Pancreas (tissue), 10 donors: ENCODE results near the gene TSHZ2. TPM values are rescaled to one million over a fixed set of nuclear protein-coding genes. Genes with fewer than 3 reads are reported as not detected.

Experiments used
- ATAC-seq, 4 donors: fragments of 200-7000 bp; cut with Tn5 transposase; one replicate each; pipeline versions ENCODE4 v1.8.0 to v1.9.1; 2020; ENCODE audit warnings: mild to moderate bottlenecking in 4 of 4, moderate library complexity in 4 of 4
- DNase-seq, 6 donors: peaks; one replicate each; pipeline ENCODE4 v3.0.0-alpha.2; 2020
- FAIRE-seq: peaks from 2 replicates; lab custom pipeline; 2012; peaks lifted over from hg19 to GRCh38; lab: Jason Lieb, UNC
- H3K27ac ChIP-seq, 4 donors: fragments of 200-600 bp; sonication (generic); 1 replicate in 3 of 4; 2 replicates in 1 of 4; pipeline versions ENCODE4 v1.5.0 to v1.8.0; 2020
- H3K27me3 ChIP-seq, 4 donors: fragments of 200-600 bp; one replicate each; pipeline ENCODE4 v1.8.0; 2021
- H3K36me3 ChIP-seq, 3 donors: fragments of 200-600 bp; sonication (generic) in 1 of 3; one replicate each; pipeline versions ENCODE4 v1.5.0 to v1.8.0; 2020 to 2021
- H3K4me1 ChIP-seq, 3 donors: fragments of 200-600 bp; one replicate each; pipeline ENCODE4 v1.8.0; 2021
- H3K4me3 ChIP-seq, 4 donors: fragments of 200-600 bp; sonication (generic) in 2 of 4; one replicate each; pipeline versions ENCODE4 v1.5.0 to v1.8.0; 2020 to 2021
- H3K9me3 ChIP-seq, 4 donors: fragments of 200-600 bp; one replicate each; pipeline ENCODE4 v1.8.0; 2021
- WGBS, 2 donors: extraction: QIAGEN DNeasy Blood & Tissue Kit; methylation state at CpG; one replicate each; pipeline ENCODE4 v1.1.7; 2013; 5-methylcytosine and 5-hydroxymethylcytosine counted together
- intact Hi-C, 3 donors: fragments of 100-400 bp; cut with DNase I; formaldehyde crosslinking; loops; one replicate each; pipeline versions ENCODE4 v1.11.1 to v1.14.2; 2022
- polyA plus RNA-seq, 2 donors: library from polyadenylated mRNA; stranded (reverse); fragments of 200-250 nt; gene quantifications; one replicate each; pipeline ENCODE4 v1.2.3, GENCODE V29; 2013
- total RNA-seq, 6 donors: library from RNA; stranded (reverse); fragmentation: NEBNext Ultra II Directional in 4 of 6; extraction: Animal tissue kit (Norgen Biotek cat#: 25700) in 4 of 6; gene quantifications; one replicate each; pipeline versions ENCODE4 v1.2.1 to v1.2.4, GENCODE V29; 2021 to 2023
- TF ChIP-seq, protein P1 (sequence below), 4 donors: fragments of 200-600 bp; sonication (generic) in 3 of 4; IDR thresholded peaks; one replicate each; pipeline versions ENCODE4 v1.5.0 to v1.8.0; 2021; ENCODE audit warnings: antibody characterized with exemption in 4 of 4
- donor health status: healthy with polysubstance abuse.
- donor health status: DM: no; HTN: no; CAD: no; lungs with moderate emphysema.
- donor health status: DM: no; HTN: no; CAD: no.
- donor health status: control.
- donor health status: control.
- donor health status: Bipolar disorder and iron deficiency.
- donor health status: DM: yes; HTN: yes; CAD: no.
- donor health status: DM: no; HTN: no; CAD: no.
- donor health status: DM: no; HTN: no; CAD: no.
- donor health status: DM: yes; HTN: yes; CAD: no.

TSHZ2 gene
- total and polyA plus RNA-seq, 8 donors = 2.2 to 23.5 (median 4.5) TPM

DNA sequence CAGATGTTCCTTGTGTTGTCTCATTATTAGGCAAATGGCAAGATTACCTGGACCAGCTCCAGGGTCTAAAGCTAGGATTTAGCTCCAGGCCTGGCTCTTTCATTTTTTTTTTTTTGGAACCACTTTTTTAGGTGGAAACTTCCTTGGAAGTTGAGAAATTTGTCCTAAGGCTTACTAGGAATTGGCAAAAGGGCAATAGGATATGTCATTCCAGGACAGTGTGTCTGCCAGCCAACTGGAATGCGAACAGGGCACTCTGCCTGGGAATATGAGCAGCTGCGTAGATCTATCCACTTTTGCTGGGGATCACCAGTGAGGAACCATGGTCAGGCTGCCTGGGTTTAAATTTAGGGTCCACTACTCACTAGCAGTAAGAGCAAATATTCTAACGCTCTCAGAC is 304.0 kb downstream of the TSHZ2 start:
- peak; percentile 73 to 93 (median 84) for ATAC-seq
- 44 to 50% methylated on average over 3 of the region's 3 CpGs for WGBS, 2 donors

DNA sequence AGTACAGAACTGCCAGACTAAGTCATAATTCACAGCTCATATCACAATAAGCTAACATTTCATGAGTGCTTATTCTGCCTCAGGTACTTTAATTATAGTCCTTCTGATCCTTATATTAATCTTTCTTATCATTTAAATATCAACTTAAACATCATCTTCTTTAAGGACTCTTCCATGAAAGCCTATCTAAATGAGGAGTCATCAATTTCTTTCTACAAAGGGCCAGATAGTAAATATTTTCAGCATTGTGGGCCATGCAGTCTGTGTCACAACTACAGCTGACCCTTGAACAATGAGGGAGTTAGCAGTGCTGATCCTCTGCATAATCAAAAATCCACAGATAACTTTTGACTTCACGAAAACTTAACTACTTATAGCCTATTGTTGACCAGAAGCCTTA is 306.4 kb downstream of the TSHZ2 start:
- Histone ChIP-seq H3K27me3 (no peaks in the 10 kb centered on the region), H3K9me3 (no peaks in the 10 kb centered on the region), H3K36me3 (no peaks in the 10 kb centered on the region), H3K4me3 (no peak overlapping the region), H3K4me1 (no peaks in the 10 kb centered on the region), H3K27ac (no peak overlapping the region)
- FAIRE-seq = no peak
- 89 to 95% methylated on average over 1 of the region's 1 CpG for WGBS, 2 donors
- TF ChIP-seq, protein P1, sequence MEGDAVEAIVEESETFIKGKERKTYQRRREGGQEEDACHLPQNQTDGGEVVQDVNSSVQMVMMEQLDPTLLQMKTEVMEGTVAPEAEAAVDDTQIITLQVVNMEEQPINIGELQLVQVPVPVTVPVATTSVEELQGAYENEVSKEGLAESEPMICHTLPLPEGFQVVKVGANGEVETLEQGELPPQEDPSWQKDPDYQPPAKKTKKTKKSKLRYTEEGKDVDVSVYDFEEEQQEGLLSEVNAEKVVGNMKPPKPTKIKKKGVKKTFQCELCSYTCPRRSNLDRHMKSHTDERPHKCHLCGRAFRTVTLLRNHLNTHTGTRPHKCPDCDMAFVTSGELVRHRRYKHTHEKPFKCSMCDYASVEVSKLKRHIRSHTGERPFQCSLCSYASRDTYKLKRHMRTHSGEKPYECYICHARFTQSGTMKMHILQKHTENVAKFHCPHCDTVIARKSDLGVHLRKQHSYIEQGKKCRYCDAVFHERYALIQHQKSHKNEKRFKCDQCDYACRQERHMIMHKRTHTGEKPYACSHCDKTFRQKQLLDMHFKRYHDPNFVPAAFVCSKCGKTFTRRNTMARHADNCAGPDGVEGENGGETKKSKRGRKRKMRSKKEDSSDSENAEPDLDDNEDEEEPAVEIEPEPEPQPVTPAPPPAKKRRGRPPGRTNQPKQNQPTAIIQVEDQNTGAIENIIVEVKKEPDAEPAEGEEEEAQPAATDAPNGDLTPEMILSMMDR (IDR thresholded peaks at IDR 0.05) = no peak
- ATAC-seq = no peak
- no peak for DNase-seq
- intact Hi-C loops = no loop called here

More for the DNA sequence above, 304.0 kb downstream of the TSHZ2 start:
- DNase-seq (peak in 4 of 6 donors; percentile 40 to 66 (median 54)), FAIRE-seq (no peak)
- Histone ChIP-seq H3K36me3 (no peaks in the 10 kb centered on the region), H3K27me3 (no peaks in the 10 kb centered on the region), H3K9me3 (no peaks in the 10 kb centered on the region), H3K4me1 (no peaks in the 10 kb centered on the region), H3K4me3 (no peak overlapping the region), H3K27ac (no peak overlapping the region)
- TF ChIP-seq, protein P1 (IDR thresholded peaks at IDR 0.05) = no peak
- intact Hi-C loops = no loop called here

DNA sequence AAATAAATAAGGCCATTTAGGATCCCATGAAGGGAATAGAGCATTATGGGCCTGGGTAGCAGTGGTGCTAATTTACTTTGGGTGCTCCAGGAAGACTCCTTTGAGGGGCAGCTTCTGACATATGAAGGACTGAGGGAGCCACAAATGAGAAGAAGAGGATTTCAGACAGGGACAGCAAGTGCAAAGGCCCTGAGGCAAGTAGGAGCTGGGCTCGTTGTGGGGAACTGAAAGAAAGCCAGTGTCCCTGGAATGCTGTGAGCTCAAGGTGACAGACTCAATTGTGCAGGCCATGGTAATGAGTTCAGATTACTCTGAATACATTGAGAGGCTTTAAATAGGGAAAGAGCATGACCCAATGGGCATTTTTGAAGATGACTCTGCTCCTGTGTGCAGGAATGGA is 307.6 kb downstream of the TSHZ2 start:
- Histone ChIP-seq H3K27ac (no peak overlapping the region), H3K9me3 (no peaks in the 10 kb centered on the region), H3K4me3 (no peak overlapping the region), H3K36me3 (no peaks in the 10 kb centered on the region), H3K27me3 (no peaks in the 10 kb centered on the region), H3K4me1 (no peaks in the 10 kb centered on the region)
- FAIRE-seq = no peak
- no peak for ATAC-seq
- no peak for DNase-seq
- TF ChIP-seq, protein P1 (IDR thresholded peaks at IDR 0.05) = no peak
- intact Hi-C loops = no loop called here
- WGBS, 2 donors = 74 to 89% methylated on average over 1 of the region's 1 CpG

DNA sequence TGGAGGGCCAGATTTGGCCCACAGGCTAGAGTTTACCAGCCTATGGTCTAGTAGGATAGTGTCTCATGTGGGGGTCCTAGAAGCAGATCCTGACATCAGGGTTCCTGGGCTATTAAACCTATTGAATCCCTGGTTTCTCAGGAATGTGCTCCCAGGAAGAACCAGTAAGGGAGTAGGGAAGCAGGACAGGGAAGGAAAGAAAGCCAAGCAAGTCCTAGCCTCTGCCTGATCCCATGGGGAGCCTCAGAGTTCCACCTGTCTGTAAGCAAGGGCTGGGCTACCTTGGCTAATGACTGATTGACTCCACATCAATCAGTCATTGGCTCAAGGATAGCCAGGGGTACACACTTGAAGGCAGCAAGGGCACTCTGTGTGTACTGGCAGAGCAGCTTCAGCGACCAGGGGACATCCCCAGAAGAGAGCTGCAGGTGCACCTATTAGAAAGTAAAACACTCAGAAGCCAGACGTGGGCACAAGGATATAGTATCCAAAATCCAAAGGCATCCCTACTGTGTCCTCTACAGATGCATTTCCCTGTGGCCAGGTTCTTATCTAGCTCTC is 309.5 kb downstream of the TSHZ2 start:
- FAIRE-seq (no peak), DNase-seq (no peak), ATAC-seq (no peak)
- TF ChIP-seq, protein P1 (IDR thresholded peaks at IDR 0.05) = no peak
- no peaks in the 10 kb centered on the region for H3K9me3 ChIP-seq
- H3K27me3 ChIP-seq = no peaks in the 10 kb centered on the region
- 74 to 82% methylated on average over 2 of the region's 2 CpGs for WGBS, 2 donors
- intact Hi-C loops = no loop called here
- no peaks in the 10 kb centered on the region for H3K4me1 ChIP-seq
- no peaks in the 10 kb centered on the region for H3K36me3 ChIP-seq
- H3K27ac ChIP-seq = no peak overlapping the region
- no peak overlapping the region for H3K4me3 ChIP-seq

DNA sequence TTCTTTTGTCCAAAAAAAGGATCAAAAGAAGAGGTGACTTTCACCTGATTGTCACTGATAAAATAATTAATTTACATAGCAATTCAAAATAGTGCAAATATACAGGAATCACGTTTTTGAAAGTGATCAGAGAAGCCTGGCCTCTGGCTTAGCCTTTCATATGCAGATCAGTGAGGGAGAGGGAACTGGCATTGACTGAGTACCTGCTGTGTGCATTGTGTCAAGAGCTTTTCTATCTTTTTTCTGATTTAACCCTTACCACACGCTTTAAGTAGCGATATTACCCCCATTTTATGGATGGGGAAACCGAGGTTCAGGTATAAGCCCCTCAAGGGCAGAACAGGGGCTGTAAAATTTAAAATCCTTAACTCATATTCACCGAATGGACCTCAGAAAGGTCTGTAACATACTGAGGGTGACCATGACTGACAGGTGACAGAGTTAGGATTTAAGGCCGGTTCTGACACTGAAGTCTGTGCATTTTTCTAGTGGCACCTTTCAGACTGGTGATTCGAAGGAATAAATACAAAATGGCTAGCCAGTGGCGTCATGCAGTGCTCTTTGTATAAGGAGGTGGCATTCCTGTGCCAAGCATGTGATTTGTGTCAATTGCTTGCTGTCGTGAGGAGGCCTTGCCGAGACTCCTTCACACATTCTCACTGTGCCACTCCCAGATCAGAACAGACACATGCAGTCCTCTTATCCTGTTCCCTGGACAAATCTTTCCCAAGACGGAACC is 310.2 kb downstream of the TSHZ2 start:
- H3K27me3 ChIP-seq = no peaks in the 10 kb centered on the region
- H3K9me3 ChIP-seq = no peaks in the 10 kb centered on the region
- ATAC-seq (no peak), FAIRE-seq (no peak), DNase-seq (no peak)
- no peaks in the 10 kb centered on the region for H3K36me3 ChIP-seq
- TF ChIP-seq, protein P1 (IDR thresholded peaks at IDR 0.05) = no peak
- intact Hi-C loops = no loop called here
- no peaks in the 10 kb centered on the region for H3K4me1 ChIP-seq
- 72 to 79% methylated on average over 11 of the region's 11 CpGs for WGBS, 2 donors
- H3K4me3 ChIP-seq = no peak overlapping the region
- no peak overlapping the region for H3K27ac ChIP-seq
